GM23338 (cell line): Measurements from ENCODE around the gene UBE2G1. TPM values are rescaled to one million over a fixed set of nuclear protein-coding genes. Genes with fewer than 3 reads are reported as not detected.

Experiments
- ATAC-seq: fragments of 200-7000 bp; cut with Tn5 transposase; 3 replicates; pipeline ENCODE4 v1.9.1; 2020
- DNase-seq: peaks from one replicate; pipeline ENCODE4 v3.0.0-alpha.2; 2015; ENCODE audit warnings: low spot score
- H2AFZ ChIP-seq: fragments of 200-600 bp; sonication (generic); 2 replicates; pipeline ENCODE4 v1.8.0; 2016; ENCODE audit warnings: antibody characterized with exemption, mild to moderate bottlenecking, moderate library complexity
- H3F3A ChIP-seq: fragments of 200-600 bp; sonication (generic); replicated peaks from 2 replicates; pipeline ENCODE4 v1.8.0; 2017; ENCODE audit warnings: antibody characterized with exemption, mixed run types, low read depth
- H3K27ac ChIP-seq: fragments of 200-600 bp; sonication (generic); 2 replicates; pipeline ENCODE4 v1.6.1; 2016; ENCODE audit warnings: low read depth
- H3K27me3 ChIP-seq: fragments of 200-600 bp; sonication (generic); 2 replicates; pipeline ENCODE4 v1.8.0; 2016; ENCODE audit warnings: mild to moderate bottlenecking, mixed run types, moderate library complexity; ENCODE audit not compliant: insufficient read depth
- H3K36me3 ChIP-seq: fragments of 200-600 bp; sonication (generic); 2 replicates; pipeline ENCODE4 v1.8.0; 2016; ENCODE audit warnings: mild to moderate bottlenecking; ENCODE audit not compliant: insufficient read depth
- H3K4me1 ChIP-seq: fragments of 200-600 bp; sonication (generic); 2 replicates; pipeline ENCODE4 v1.8.0; 2016; ENCODE audit warnings: mild to moderate bottlenecking, moderate library complexity; ENCODE audit not compliant: insufficient read depth
- H3K4me2 ChIP-seq: fragments of 200-600 bp; sonication (generic); 2 replicates; pipeline ENCODE4 v1.7.1; 2017; ENCODE audit warnings: mixed run types
- H3K4me3 ChIP-seq: fragments of 200-600 bp; sonication (generic); 2 replicates; pipeline ENCODE4 v1.6.1; 2016; ENCODE audit warnings: mixed run types
- H3K79me2 ChIP-seq: fragments of 200-600 bp; sonication (generic); replicated peaks from 2 replicates; pipeline ENCODE4 v1.8.0; 2017; ENCODE audit warnings: mild to moderate bottlenecking; ENCODE audit not compliant: insufficient read depth
- H3K9me2 ChIP-seq: fragments of 200-600 bp; sonication (generic); 2 replicates; pipeline ENCODE4 v1.8.0; 2017; ENCODE audit not compliant: insufficient read depth
- H4K20me1 ChIP-seq: fragments of 200-600 bp; sonication (generic); replicated peaks from 2 replicates; pipeline ENCODE4 v1.8.0; 2017; ENCODE audit warnings: mild to moderate bottlenecking; ENCODE audit not compliant: insufficient read depth
- H3K27ac Mint-ChIP-seq: 2 replicates; pipeline ENCODE4 v1.8.0; 2020; ENCODE audit warnings: inconsistent platforms, mild to moderate bottlenecking, moderate library complexity, mixed read lengths
- H3K27me3 Mint-ChIP-seq: 3 replicates; pipeline ENCODE4 v1.8.0; 2022; ENCODE audit warnings: low read depth, mild to moderate bottlenecking, moderate library complexity, mixed read lengths, inconsistent platforms; ENCODE audit not compliant: insufficient read depth, poor library complexity
- H3K36me3 Mint-ChIP-seq: 3 replicates; pipeline ENCODE4 v1.8.0; 2021; ENCODE audit warnings: low read depth, mild to moderate bottlenecking, inconsistent platforms, moderate library complexity, mixed read lengths
- H3K4me1 Mint-ChIP-seq: 3 replicates; pipeline ENCODE4 v1.8.0; 2020; ENCODE audit warnings: mild to moderate bottlenecking, inconsistent platforms, mixed read lengths
- H3K4me3 Mint-ChIP-seq: 3 replicates; pipeline ENCODE4 v1.8.0; 2021; ENCODE audit warnings: moderate library complexity, mild to moderate bottlenecking, inconsistent platforms, mixed read lengths
- H3K9me3 Mint-ChIP-seq: 3 replicates; pipeline ENCODE4 v1.8.0; 2020; ENCODE audit warnings: moderate library complexity, mild to moderate bottlenecking, inconsistent platforms, mixed read lengths
- CREB1 ChIP-seq: fragments of 250-450 bp; sonication (Bioruptor Pico); IDR thresholded peaks from 2 replicates; pipeline ENCODE4 v1.5.0; 2020; ENCODE audit warnings: low read depth, mild to moderate bottlenecking, moderate library complexity
- CTCF ChIP-seq, 2 experiments: fragments of 200-600 bp in 1 of 2; sonication (generic) in 1 of 2; conservative IDR thresholded peaks; 2 replicates each; pipeline versions ENCODE4 v1.5.1 to v1.6.1; 2016 to 2017; ENCODE audit warnings: antibody characterized with exemption in 2 of 2, low read depth in 2 of 2, mild to moderate bottlenecking in 2 of 2, moderate library complexity in 1 of 2
- ETS1 ChIP-seq: IDR thresholded peaks from 2 replicates; pipeline ENCODE4 v1.6.1; 2016; ENCODE audit warnings: antibody characterized with exemption
- EZH2phosphoT487 ChIP-seq: fragments of 200-600 bp; sonication (generic); IDR thresholded peaks from one replicate; pipeline ENCODE4 v1.8.1; 2018; ENCODE audit warnings: antibody characterized with exemption; ENCODE audit not compliant: unreplicated experiment
- JUNB ChIP-seq: IDR thresholded peaks from one replicate; pipeline ENCODE4 v1.6.1; 2016; ENCODE audit warnings: antibody characterized with exemption; ENCODE audit not compliant: unreplicated experiment
- NANOG ChIP-seq: IDR thresholded peaks from 2 replicates; pipeline ENCODE4 v1.6.1; 2016; ENCODE audit warnings: antibody characterized with exemption, borderline replicate concordance
- POLR2AphosphoS5 ChIP-seq: IDR thresholded peaks from 2 replicates; pipeline ENCODE4 v1.6.1; 2016; ENCODE audit warnings: antibody characterized with exemption, low read depth
- REST ChIP-seq: IDR thresholded peaks from one replicate; pipeline ENCODE4 v1.6.1; 2018; ENCODE audit warnings: antibody characterized with exemption; ENCODE audit not compliant: unreplicated experiment
- ZNF114 ChIP-seq: fragments of 250-450 bp; sonication (Bioruptor Pico); IDR thresholded peaks from 2 replicates; pipeline ENCODE4 v1.5.0; 2020; ENCODE audit warnings: mild to moderate bottlenecking, moderate library complexity
- ZNF331 ChIP-seq: fragments of 250-450 bp; sonication (Bioruptor Pico); IDR thresholded peaks from 2 replicates; pipeline ENCODE4 v1.5.0; 2020; ENCODE audit warnings: low read depth, mild to moderate bottlenecking, moderate library complexity
- ZNF462 ChIP-seq: fragments of 250-450 bp; sonication (Bioruptor Pico); IDR thresholded peaks from 2 replicates; pipeline ENCODE4 v1.5.0; 2020; ENCODE audit warnings: mild to moderate bottlenecking, moderate library complexity
- polyA plus RNA-seq: library from polyadenylated mRNA; unstranded; fragments of >200 nt; fragmentation: Nextera tagmentation; extraction: Ambion mirVana; gene quantifications from 2 replicates; pipeline ENCODE4 v1.2.1, GENCODE V29; 2016
- total RNA-seq: library from RNA; depleted of rRNA; stranded (reverse); fragments of >200 nt; shearing (Covaris generic); gene quantifications from 2 replicates; pipeline ENCODE4 v1.2.3, GENCODE V29; 2014

UBE2G1 gene
- total and polyA plus RNA-seq, 2 experiments from 2014 or later = 71.9 to 145 TPM

GRCh38 chr17:4318596-4318995 is 47.9 kb downstream of the UBE2G1 start:
- Histone ChIP-seq H4K20me1 (peaks cover 80% of the 10 kb centered on the region), H3K4me1 (peaks cover 43% of the 10 kb centered on the region), H3K27ac (peak overlapping the region; percentile 10; the same call in 1 of the 2 replicates), H3K4me3 (no peak overlapping the region), H3K79me2 (peaks cover 100% of the 10 kb centered on the region), H3K4me2 (no peak overlapping the region; the same call in 1 of the 2 replicates), H3F3A (no peaks in the 10 kb centered on the region), H3K36me3 (no peaks in the 10 kb centered on the region), H3K9me2 (no peaks in the 10 kb centered on the region), H2AFZ (no peak overlapping the region), H3K27me3 (no peaks in the 10 kb centered on the region)
- peak overlapping the region; percentile 43; the same call in 1 of the 2 replicates for H3K27ac Mint-ChIP-seq
- DNase-seq (no peak), ATAC-seq (no peak; the same call in 2 of the 3 replicates)
- TF ChIP-seq ZNF331 (no peak), ETS1 (no peak), JUNB (no peak), EZH2phosphoT487 (no peak), ZNF114 (no peak), NANOG (no peak), ZNF462 (no peak), CTCF (conservative IDR thresholded peaks at IDR 0.05; ENCODE audit: low read depth in 2 of 2) (no peak), POLR2AphosphoS5 (no peak), CREB1 (CRISPR knock-in tag) (no peak), REST (no peak)
- no peak overlapping the region for H3K4me3 Mint-ChIP-seq
- H3K27me3 Mint-ChIP-seq = peaks cover 2% of the 10 kb centered on the region
- no peaks in the 10 kb centered on the region for H3K9me3 Mint-ChIP-seq
- H3K4me1 Mint-ChIP-seq = peaks cover 59% of the 10 kb centered on the region
- H3K36me3 Mint-ChIP-seq = peaks cover 8% of the 10 kb centered on the region; the same call in 2 of the 3 replicates
